Measurements from ENCODE around the gene BRCA1. TPM values are rescaled to one million over a fixed set of nuclear protein-coding genes. Genes with fewer than 3 reads are reported as not detected.
"Not testable (repeated sequence)": the region's sequence is repeated elsewhere in the genome, so short reads cannot be mapped to it uniquely, and the experiment has no call there.

BRCA1 gene
- total and polyA plus RNA-seq, 8 donors = 10.3 to 24.4 (median 18.4) TPM

DNA sequence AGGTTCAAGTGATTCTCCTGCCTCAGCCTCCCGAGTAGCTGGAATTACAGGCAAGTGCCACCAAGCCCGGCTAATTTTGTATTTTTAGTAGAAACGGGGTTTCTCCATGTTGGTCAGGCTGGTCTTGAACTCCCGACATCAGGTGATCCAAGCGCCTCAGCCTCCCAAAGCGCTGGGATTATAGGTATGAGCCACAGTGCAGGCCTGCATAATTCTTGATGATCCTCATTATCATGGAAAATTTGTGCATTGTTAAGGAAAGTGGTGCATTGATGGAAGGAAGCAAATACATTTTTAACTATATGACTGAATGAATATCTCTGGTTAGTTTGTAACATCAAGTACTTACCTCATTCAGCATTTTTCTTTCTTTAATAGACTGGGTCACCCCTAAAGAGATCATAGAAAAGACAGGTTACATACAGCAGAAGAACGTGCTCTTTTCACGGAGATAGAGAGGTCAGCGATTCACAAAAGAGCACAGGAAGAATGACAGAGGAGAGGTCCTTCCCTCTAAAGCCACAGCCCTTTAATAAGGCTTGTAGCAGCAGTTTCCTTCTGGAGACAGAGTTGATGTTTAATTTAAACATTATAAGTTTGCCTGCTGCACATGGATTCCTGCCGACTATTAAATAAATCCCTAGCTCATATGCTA lies 62.1 kb downstream of the BRCA1 start:
- no peak overlapping the region for H3K27ac ChIP-seq
- intact Hi-C loops (cut with DNase I) = no loop called here
- H3K36me3 ChIP-seq = peaks cover 0 to 16% of the 10 kb centered on the region in 2 donors
- DNase-seq = no peak
- TF ChIP-seq CTCF (IDR thresholded peaks at IDR 0.05) = no peak
- H3K9me3 ChIP-seq = no peaks in the 10 kb centered on the region
- H3K27me3 ChIP-seq = no peaks in the 10 kb centered on the region
- ATAC-seq = no peak
- H3K4me3 ChIP-seq = no peak overlapping the region
- H3K4me1 ChIP-seq = no peaks in the 10 kb centered on the region

DNA sequence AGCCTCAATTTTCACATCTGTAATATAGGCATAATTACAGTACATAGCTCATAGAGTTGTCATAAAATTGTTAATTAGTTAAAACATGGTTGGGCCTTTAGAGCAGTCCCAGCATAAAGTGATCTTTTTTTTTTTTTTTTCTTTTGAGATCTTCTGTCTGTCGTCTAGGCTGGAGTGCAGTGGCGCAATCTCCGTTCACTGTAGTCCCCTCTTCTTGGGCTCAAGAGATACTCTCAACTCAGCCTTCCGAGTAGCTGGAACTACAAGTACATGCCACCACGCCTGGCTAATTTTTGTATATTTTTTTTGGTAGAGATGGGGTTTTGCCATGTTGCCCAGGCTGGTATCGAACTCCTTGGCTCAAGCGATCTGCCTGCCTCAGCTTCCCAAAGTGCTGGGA lies 69.1 kb downstream of the BRCA1 start:
- no peaks in the 10 kb centered on the region for H3K27me3 ChIP-seq
- H3K9me3 ChIP-seq = no peaks in the 10 kb centered on the region
- intact Hi-C loops (cut with DNase I) = no loop called here
- TF ChIP-seq CTCF (IDR thresholded peaks at IDR 0.05) = no peak
- H3K4me3 ChIP-seq = no peak overlapping the region
- no peaks in the 10 kb centered on the region for H3K4me1 ChIP-seq
- no peak overlapping the region for H3K27ac ChIP-seq
- peak in 1 of 4 donors; percentile 34 for DNase-seq
- no peak for ATAC-seq
- H3K36me3 ChIP-seq = peaks cover 0 to 30% of the 10 kb centered on the region in 2 donors

GRCh38 chr17:43053008-43053407 lies 72.2 kb downstream of the BRCA1 start:
- H3K9me3 ChIP-seq; DNase-seq; H3K4me3 ChIP-seq; intact Hi-C loops (cut with DNase I); H3K4me1 ChIP-seq; H3K27me3 ChIP-seq; H3K27ac ChIP-seq; ATAC-seq: not testable (repeated sequence)
- H3K36me3 ChIP-seq = peaks cover 0 to 42% of the 10 kb centered on the region in 2 donors

GRCh38 chr17:43051969-43052368 lies 73.2 kb downstream of the BRCA1 start:
- no peak for DNase-seq

GRCh38 chr17:43044024-43044423 lies 81.1 kb downstream of the BRCA1 start:
- no peaks in the 10 kb centered on the region for H3K27me3 ChIP-seq
- H3K4me3 ChIP-seq = no peak overlapping the region
- peaks cover 0 to 10% of the 10 kb centered on the region in 2 donors for H3K36me3 ChIP-seq
- TF ChIP-seq CTCF (IDR thresholded peaks at IDR 0.05) = no peak
- no peaks in the 10 kb centered on the region for H3K9me3 ChIP-seq
- no peak overlapping the region for H3K27ac ChIP-seq
- ATAC-seq (no peak), DNase-seq (no peak)
- no peaks in the 10 kb centered on the region for H3K4me1 ChIP-seq
- intact Hi-C loops (cut with DNase I) = no loop called here

More at GRCh38 chr17:43051969-43052368, 73.2 kb downstream of the BRCA1 start:
- H3K27ac ChIP-seq = no peak overlapping the region
- no peaks in the 10 kb centered on the region for H3K4me1 ChIP-seq
- H3K36me3 ChIP-seq = peaks cover 0 to 40% of the 10 kb centered on the region in 2 donors
- no peak for TF ChIP-seq CTCF (IDR thresholded peaks at IDR 0.05)
- ATAC-seq = no peak
- H3K9me3 ChIP-seq = no peaks in the 10 kb centered on the region
- intact Hi-C loops (cut with DNase I) = no loop called here
- H3K4me3 ChIP-seq = no peak overlapping the region
- no peaks in the 10 kb centered on the region for H3K27me3 ChIP-seq

DNA sequence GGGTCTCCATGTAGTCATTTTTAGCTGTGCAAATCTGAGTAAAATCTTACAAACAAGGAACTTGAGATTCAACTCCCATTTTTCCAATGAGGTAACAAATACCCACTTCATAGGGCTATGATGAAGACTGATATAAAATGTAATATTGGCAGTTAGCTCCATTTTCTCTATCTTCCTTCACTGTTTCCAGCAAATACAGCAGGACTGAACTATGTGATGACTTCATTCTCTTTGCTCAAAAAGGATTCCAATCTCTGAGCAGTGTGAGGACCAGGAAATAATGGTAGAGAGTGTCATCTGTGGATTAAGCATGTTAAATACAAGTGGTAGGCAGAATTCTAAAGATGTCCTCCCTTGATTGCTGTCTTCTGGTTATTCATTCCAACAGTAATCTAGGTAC lies 81.9 kb downstream of the BRCA1 start:
- Histone ChIP-seq H3K4me1 (no peaks in the 10 kb centered on the region), H3K36me3 (peaks cover 0 to 8% of the 10 kb centered on the region in 2 donors), H3K27me3 (no peaks in the 10 kb centered on the region), H3K4me3 (no peak overlapping the region), H3K27ac (no peak overlapping the region), H3K9me3 (no peaks in the 10 kb centered on the region)
- intact Hi-C loops (cut with DNase I) = no loop called here
- DNase-seq (no peak), ATAC-seq (no peak)
- TF ChIP-seq CTCF (IDR thresholded peaks at IDR 0.05) = no peak
